CD8-positive, alpha-beta memory T cell (primary cell): ENCODE data around the gene TOMM34. TPM values are rescaled to one million over a fixed set of nuclear protein-coding genes. Genes with fewer than 3 reads are reported as not detected.

Source experiments
- CTCF ChIA-PET: fragments of 350-600 bp; sonication (Branson Sonifier 250); formaldehyde crosslinking; loops from one replicate; lab custom pipeline; 2021; ENCODE audit warnings: antibody characterized with exemption; lab: Charles Lee
- POLR2A ChIA-PET: fragments of 350-600 bp; sonication (Branson Sonifier 250); formaldehyde crosslinking; loops from one replicate; lab custom pipeline; 2021; ENCODE audit warnings: antibody characterized with exemption; lab: Charles Lee
- DNase-seq, 5 donors: peaks; one replicate each; pipeline versions ENCODE4 v3.0.0 to v3.0.0-alpha.2; 2020 to 2022; ENCODE audit warnings: mixed read lengths in 1 of 5
- H3K27ac ChIP-seq: one replicate; pipeline ENCODE4 v1.7.0; 2013; ENCODE audit warnings: low read depth, mild to moderate bottlenecking, low read length, moderate library complexity
- H3K27me3 ChIP-seq: 2 replicates; pipeline ENCODE4 v1.7.0; 2013; ENCODE audit warnings: low read length, mild to moderate bottlenecking; ENCODE audit not compliant: insufficient read depth, poor library complexity, severe bottlenecking
- H3K36me3 ChIP-seq: 2 replicates; pipeline ENCODE4 v1.7.0; 2013; ENCODE audit warnings: mild to moderate bottlenecking, low read length, moderate library complexity; ENCODE audit not compliant: insufficient read depth
- H3K4me1 ChIP-seq: 2 replicates; pipeline ENCODE4 v1.7.0; 2013; ENCODE audit warnings: mild to moderate bottlenecking, low read length, moderate library complexity; ENCODE audit not compliant: insufficient read depth
- H3K4me3 ChIP-seq: 2 replicates; pipeline ENCODE4 v1.7.0; 2013; ENCODE audit warnings: mild to moderate bottlenecking, low read length
- H3K9me3 ChIP-seq: 2 replicates; pipeline ENCODE4 v1.7.0; 2013; ENCODE audit warnings: mild to moderate bottlenecking, low read length
- H3K27ac Mint-ChIP-seq, 8 donors: one replicate each; pipeline ENCODE4 v1.8.0; 2020 to 2021; ENCODE audit warnings: mixed read lengths in 8 of 8, mild to moderate bottlenecking in 6 of 8, inconsistent platforms in 3 of 8, moderate library complexity in 3 of 8
- H3K27me3 Mint-ChIP-seq, 2 donors: one replicate each; pipeline ENCODE4 v1.8.0; 2020 to 2021; ENCODE audit warnings: mixed read lengths in 2 of 2, mild to moderate bottlenecking in 1 of 2, moderate library complexity in 1 of 2
- H3K36me3 Mint-ChIP-seq, 3 donors: one replicate each; pipeline ENCODE4 v1.8.0; 2020 to 2021; ENCODE audit warnings: mixed read lengths in 3 of 3, inconsistent platforms in 1 of 3, mild to moderate bottlenecking in 1 of 3
- H3K4me1 Mint-ChIP-seq, 3 donors: one replicate each; pipeline ENCODE4 v1.8.0; 2020 to 2021; ENCODE audit warnings: mixed read lengths in 3 of 3, inconsistent platforms in 1 of 3, mild to moderate bottlenecking in 1 of 3
- H3K4me3 Mint-ChIP-seq, 7 donors: one replicate each; pipeline ENCODE4 v1.8.0; 2020 to 2021; ENCODE audit warnings: mixed read lengths in 7 of 7, mild to moderate bottlenecking in 6 of 7, moderate library complexity in 4 of 7, inconsistent platforms in 2 of 7
- H3K9me3 Mint-ChIP-seq, 5 donors: one replicate each; pipeline ENCODE4 v1.8.0; 2020 to 2022; ENCODE audit warnings: mixed read lengths in 5 of 5, mild to moderate bottlenecking in 3 of 5, moderate library complexity in 2 of 5, inconsistent platforms in 1 of 5
- polyA plus RNA-seq: library from polyadenylated mRNA; unstranded; fragments of 300-500 nt; fragmentation: Illumina TruSeq; gene quantifications from one replicate; pipeline ENCODE4 v1.2.3, GENCODE V29; 2021
- total RNA-seq, 2 experiments: library from RNA; stranded (reverse); gene quantifications; one replicate each; pipeline ENCODE4 v1.2.3, GENCODE V29; 2021

The TOMM34 gene
- total and polyA plus RNA-seq, 3 experiments from 2014 or later = 21.0 to 76.8 (median 75.4) TPM

GRCh38 chr20:44942264-44942973 is 17.8 kb downstream of the TOMM34 start:
- peaks cover 33% of the 10 kb centered on the region for H3K36me3 ChIP-seq
- peaks cover 11 to 94% (median 34%) of the 10 kb centered on the region in 3 donors for H3K36me3 Mint-ChIP-seq
- CTCF ChIA-PET = no interaction called here

GRCh38 chr20:44941120-44941691 is 19.0 kb downstream of the TOMM34 start:
- Histone ChIP-seq H3K36me3 (peaks cover 33% of the 10 kb centered on the region), H3K4me1 (no peaks in the 10 kb centered on the region), H3K27ac (no peak overlapping the region), H3K9me3 (no peaks in the 10 kb centered on the region), H3K4me3 (no peak overlapping the region), H3K27me3 (no peaks in the 10 kb centered on the region)
- Mint-ChIP-seq H3K36me3 (peaks cover 11 to 94% (median 33%) of the 10 kb centered on the region in 3 donors), H3K27me3 (no peaks in the 10 kb centered on the region), H3K4me1 (peaks cover 0 to 2% (median 0%) of the 10 kb centered on the region in 3 donors), H3K4me3 (no peak overlapping the region), H3K27ac (peak overlapping the region in 2 of 8 donors; percentile 12 to 89), H3K9me3 (no peaks in the 10 kb centered on the region)
- no peak for DNase-seq
- CTCF ChIA-PET = no interaction called here
- POLR2A ChIA-PET = interaction anchor here (0.6 kb wide), 1 partner anchor 249 kb away, joined by 7 read pairs; no protein-coding TSS in a partner anchor

More at GRCh38 chr20:44942264-44942973, 17.8 kb downstream of the TOMM34 start:
- no peak for DNase-seq
- no peaks in the 10 kb centered on the region for H3K4me1 ChIP-seq
- POLR2A ChIA-PET = interaction anchor here (1.6 kb wide), 1 partner anchor 25 kb away, joined by 4 read pairs; no protein-coding TSS in a partner anchor
- no peaks in the 10 kb centered on the region for H3K27me3 Mint-ChIP-seq
- H3K9me3 Mint-ChIP-seq = no peaks in the 10 kb centered on the region
- H3K9me3 ChIP-seq = no peaks in the 10 kb centered on the region
- H3K27ac Mint-ChIP-seq = peak overlapping the region in 5 of 8 donors; percentile 5 to 92 (median 47)
- H3K27ac ChIP-seq = no peak overlapping the region
- no peak overlapping the region for H3K4me3 ChIP-seq
- no peak overlapping the region for H3K4me3 Mint-ChIP-seq
- no peaks in the 10 kb centered on the region for H3K27me3 ChIP-seq
- peaks cover 0 to 4% (median 0%) of the 10 kb centered on the region in 3 donors for H3K4me1 Mint-ChIP-seq

GRCh38 chr20:44938637-44939036 is 21.6 kb downstream of the TOMM34 start:
- ChIA-PET POLR2A (no interaction called here), CTCF (no interaction called here)
- no peaks in the 10 kb centered on the region for H3K9me3 Mint-ChIP-seq
- Histone ChIP-seq H3K36me3 (peaks cover 24% of the 10 kb centered on the region), H3K4me3 (no peak overlapping the region), H3K4me1 (no peaks in the 10 kb centered on the region), H3K27me3 (no peaks in the 10 kb centered on the region), H3K9me3 (no peaks in the 10 kb centered on the region), H3K27ac (no peak overlapping the region)
- H3K4me3 Mint-ChIP-seq = no peak overlapping the region
- H3K4me1 Mint-ChIP-seq = no peaks in the 10 kb centered on the region
- H3K27ac Mint-ChIP-seq = peak overlapping the region in 1 of 8 donors; percentile 18
- no peaks in the 10 kb centered on the region for H3K27me3 Mint-ChIP-seq
- DNase-seq = no peak
- H3K36me3 Mint-ChIP-seq = peaks cover 4 to 87% (median 29%) of the 10 kb centered on the region in 3 donors

- Histone ChIP-seq H3K9me3 (no peaks in the 10 kb centered on the region), H3K27me3 (no peaks in the 10 kb centered on the region), H3K27ac (no peak overlapping the region), H3K4me3 (no peak overlapping the region), H3K36me3 (peaks cover 5% of the 10 kb centered on the region), H3K4me1 (no peaks in the 10 kb centered on the region)
- Mint-ChIP-seq H3K27me3 (no peaks in the 10 kb centered on the region), H3K4me3 (no peak overlapping the region), H3K36me3 (peaks cover 4 to 78% (median 27%) of the 10 kb centered on the region in 3 donors), H3K27ac (no peak overlapping the region), H3K4me1 (no peaks in the 10 kb centered on the region), H3K9me3 (no peaks in the 10 kb centered on the region)
- POLR2A ChIA-PET = no interaction called here
- no peak for DNase-seq
- CTCF ChIA-PET = interaction anchor here (1.4 kb wide), 1 partner anchor 176 kb away, joined by 3 read pairs; no protein-coding TSS in a partner anchor
Measured at GRCh38 chr20:44936510-44936909, 23.7 kb downstream of the TOMM34 start.

- H3K4me3 ChIP-seq = no peak overlapping the region
- no peaks in the 10 kb centered on the region for H3K27me3 ChIP-seq
- H3K9me3 ChIP-seq = no peaks in the 10 kb centered on the region
- ChIA-PET CTCF (interaction anchor here (1.7 kb wide), 1 partner anchor 163 kb away, joined by 5 read pairs; no protein-coding TSS in a partner anchor), POLR2A (no interaction called here)
- DNase-seq = no peak
- Mint-ChIP-seq H3K4me1 (no peaks in the 10 kb centered on the region), H3K4me3 (no peak overlapping the region), H3K27ac (no peak overlapping the region), H3K27me3 (no peaks in the 10 kb centered on the region), H3K9me3 (no peaks in the 10 kb centered on the region), H3K36me3 (peaks cover 0 to 57% (median 19%) of the 10 kb centered on the region in 3 donors)
- H3K36me3 ChIP-seq = no peaks in the 10 kb centered on the region
- no peaks in the 10 kb centered on the region for H3K4me1 ChIP-seq
- H3K27ac ChIP-seq = no peak overlapping the region
Measured at GRCh38 chr20:44932916-44933315, 27.3 kb downstream of the TOMM34 start.

DNA sequence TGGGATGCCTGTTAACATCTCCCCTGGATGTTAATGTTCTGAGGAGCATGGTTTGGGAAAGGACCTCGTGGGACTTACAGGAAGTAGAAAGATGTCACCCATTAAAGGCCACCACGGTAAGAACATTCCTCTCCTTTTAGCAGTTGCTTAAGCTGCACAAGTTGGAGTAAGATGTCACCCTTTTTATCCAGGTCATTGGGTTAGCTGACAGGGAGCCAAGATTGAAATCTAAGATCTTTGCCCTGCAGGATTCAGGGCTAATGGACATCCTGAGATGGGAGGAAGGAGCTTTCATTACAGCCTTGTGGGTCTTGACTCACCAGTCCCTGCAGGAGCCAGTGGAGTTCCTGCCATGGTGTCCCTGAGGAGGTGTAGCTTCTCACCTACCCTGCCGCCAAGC is 28.3 kb downstream of the TOMM34 start:
- no peaks in the 10 kb centered on the region for H3K9me3 Mint-ChIP-seq
- POLR2A ChIA-PET = interaction anchor here (0.6 kb wide), 1 partner anchor 47 kb away, joined by 4 read pairs; no protein-coding TSS in a partner anchor
- no peak overlapping the region for H3K4me3 Mint-ChIP-seq
- peak overlapping the region in 1 of 8 donors; percentile 33 for H3K27ac Mint-ChIP-seq
- Histone ChIP-seq H3K9me3 (no peaks in the 10 kb centered on the region), H3K36me3 (no peaks in the 10 kb centered on the region), H3K4me1 (no peaks in the 10 kb centered on the region), H3K4me3 (no peak overlapping the region), H3K27ac (no peak overlapping the region), H3K27me3 (no peaks in the 10 kb centered on the region)
- no peaks in the 10 kb centered on the region for H3K4me1 Mint-ChIP-seq
- peaks cover 0 to 47% (median 15%) of the 10 kb centered on the region in 3 donors for H3K36me3 Mint-ChIP-seq
- no peak for DNase-seq
- no peaks in the 10 kb centered on the region for H3K27me3 Mint-ChIP-seq
- CTCF ChIA-PET = interaction anchor here (1.7 kb wide), 1 partner anchor 164 kb away, joined by 5 read pairs; no protein-coding TSS in a partner anchor

GRCh38 chr20:44930517-44931168 is 29.6 kb downstream of the TOMM34 start:
- Mint-ChIP-seq H3K27ac (no peak overlapping the region), H3K27me3 (no peaks in the 10 kb centered on the region), H3K36me3 (peaks cover 0 to 36% (median 14%) of the 10 kb centered on the region in 3 donors), H3K4me3 (no peak overlapping the region), H3K9me3 (no peaks in the 10 kb centered on the region), H3K4me1 (no peaks in the 10 kb centered on the region)
- DNase-seq = no peak
- Histone ChIP-seq H3K36me3 (no peaks in the 10 kb centered on the region), H3K4me3 (no peak overlapping the region), H3K27ac (no peak overlapping the region), H3K4me1 (no peaks in the 10 kb centered on the region), H3K9me3 (no peaks in the 10 kb centered on the region), H3K27me3 (no peaks in the 10 kb centered on the region)
- CTCF ChIA-PET = no interaction called here
- POLR2A ChIA-PET = no interaction called here
